Progenitor cell of endocrine pancreas (in vitro differentiated cells): ENCODE results near the gene BACE2. TPM values are rescaled to one million over a fixed set of nuclear protein-coding genes. Genes with fewer than 3 reads are reported as not detected.

Source experiments
- DNase-seq: peaks from one replicate; pipeline ENCODE4 v3.0.0; 2021; ENCODE audit warnings: low spot score; ENCODE audit not compliant: unreplicated experiment
- H3K27ac Mint-ChIP-seq: 2 replicates; pipeline ENCODE4 v1.8.0; 2021; ENCODE audit warnings: mild to moderate bottlenecking, moderate library complexity, mixed read lengths
- H3K27me3 Mint-ChIP-seq: 2 replicates; pipeline ENCODE4 v1.8.0; 2021; ENCODE audit warnings: mixed read lengths
- H3K36me3 Mint-ChIP-seq: 2 replicates; pipeline ENCODE4 v1.8.0; 2022; ENCODE audit warnings: mixed read lengths; ENCODE audit not compliant: insufficient read depth
- H3K4me1 Mint-ChIP-seq: 2 replicates; pipeline ENCODE4 v1.8.0; 2021; ENCODE audit warnings: low read depth, mixed read lengths
- H3K4me3 Mint-ChIP-seq: 2 replicates; pipeline ENCODE4 v1.8.0; 2021; ENCODE audit warnings: low read depth, mild to moderate bottlenecking, moderate library complexity, mixed read lengths
- H3K9me3 Mint-ChIP-seq: 2 replicates; pipeline ENCODE4 v1.8.0; 2021; ENCODE audit warnings: low read depth, mixed read lengths
- total RNA-seq: library from RNA; stranded (reverse); gene quantifications from 2 replicates; pipeline ENCODE4 v1.2.1, GENCODE V29; 2021
- TF ChIP-seq, protein P1 (sequence below): fragments of 200-600 bp; sonication (generic); IDR thresholded peaks from one replicate; pipeline ENCODE4 v1.5.0; 2021; ENCODE audit warnings: antibody characterized with exemption, mild to moderate bottlenecking; ENCODE audit not compliant: unreplicated experiment

BACE2 gene
- total RNA-seq, 1 donor from 2014 or later = 13.4 TPM

DNA sequence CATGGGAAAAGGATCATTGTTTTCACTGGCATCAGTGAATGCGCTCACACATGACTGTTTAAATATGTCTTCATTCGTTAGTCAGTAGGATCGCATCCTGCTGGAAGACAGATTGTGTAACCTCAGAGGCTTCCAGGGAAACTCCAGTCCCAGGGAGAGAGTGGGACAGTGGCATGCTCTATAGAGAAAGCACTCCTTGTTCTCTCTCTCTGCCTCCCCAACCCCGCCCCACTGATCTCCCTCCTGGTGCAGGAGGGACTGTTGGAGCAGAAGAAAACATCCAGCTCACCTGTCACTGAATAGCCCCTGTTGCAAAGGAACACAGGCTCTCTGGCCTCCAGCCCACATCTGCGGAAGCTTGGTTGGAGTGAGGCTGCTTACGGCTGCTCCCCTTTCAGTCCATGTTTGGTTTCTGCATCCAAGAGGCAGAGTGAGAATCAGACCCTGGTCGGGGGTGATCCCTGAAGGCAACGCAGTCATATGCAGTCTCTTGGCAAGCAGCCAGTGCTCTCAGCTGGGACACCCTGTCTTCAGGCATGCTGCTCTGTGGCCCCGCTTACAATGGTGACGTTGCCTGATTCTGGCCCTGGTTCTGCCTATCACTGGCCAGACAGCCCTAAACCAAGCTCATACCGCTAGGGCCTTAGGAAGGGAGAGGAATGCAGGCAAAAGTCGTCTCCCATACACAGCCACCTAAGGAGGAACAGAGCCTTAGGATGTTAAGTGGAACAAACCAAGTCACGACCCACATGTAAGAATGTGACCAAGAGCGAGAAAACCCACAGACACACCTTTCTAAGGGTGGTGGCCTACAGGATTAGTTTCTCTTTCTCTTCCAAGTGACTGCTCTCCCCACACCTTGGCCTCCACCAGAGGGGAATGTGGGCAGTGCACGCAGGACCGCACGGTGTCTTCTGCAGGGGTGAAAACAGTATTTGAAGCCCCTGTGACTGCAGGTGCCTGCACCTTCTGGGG, 39.7 kb downstream of the BACE2 start:
- Mint-ChIP-seq H3K36me3 (no peaks in the 10 kb centered on the region), H3K4me1 (no peaks in the 10 kb centered on the region), H3K4me3 (no peak overlapping the region), H3K27me3 (peaks cover 5% of the 10 kb centered on the region), H3K27ac (no peak overlapping the region), H3K9me3 (no peaks in the 10 kb centered on the region)
- no peak for DNase-seq
- TF ChIP-seq, protein P1, sequence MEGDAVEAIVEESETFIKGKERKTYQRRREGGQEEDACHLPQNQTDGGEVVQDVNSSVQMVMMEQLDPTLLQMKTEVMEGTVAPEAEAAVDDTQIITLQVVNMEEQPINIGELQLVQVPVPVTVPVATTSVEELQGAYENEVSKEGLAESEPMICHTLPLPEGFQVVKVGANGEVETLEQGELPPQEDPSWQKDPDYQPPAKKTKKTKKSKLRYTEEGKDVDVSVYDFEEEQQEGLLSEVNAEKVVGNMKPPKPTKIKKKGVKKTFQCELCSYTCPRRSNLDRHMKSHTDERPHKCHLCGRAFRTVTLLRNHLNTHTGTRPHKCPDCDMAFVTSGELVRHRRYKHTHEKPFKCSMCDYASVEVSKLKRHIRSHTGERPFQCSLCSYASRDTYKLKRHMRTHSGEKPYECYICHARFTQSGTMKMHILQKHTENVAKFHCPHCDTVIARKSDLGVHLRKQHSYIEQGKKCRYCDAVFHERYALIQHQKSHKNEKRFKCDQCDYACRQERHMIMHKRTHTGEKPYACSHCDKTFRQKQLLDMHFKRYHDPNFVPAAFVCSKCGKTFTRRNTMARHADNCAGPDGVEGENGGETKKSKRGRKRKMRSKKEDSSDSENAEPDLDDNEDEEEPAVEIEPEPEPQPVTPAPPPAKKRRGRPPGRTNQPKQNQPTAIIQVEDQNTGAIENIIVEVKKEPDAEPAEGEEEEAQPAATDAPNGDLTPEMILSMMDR = no peak

GRCh38 chr21:41208376-41208763, 40.4 kb downstream of the BACE2 start:
- Mint-ChIP-seq H3K36me3 (no peaks in the 10 kb centered on the region), H3K27me3 (peaks cover 5% of the 10 kb centered on the region), H3K9me3 (no peaks in the 10 kb centered on the region), H3K27ac (no peak overlapping the region), H3K4me3 (no peak overlapping the region), H3K4me1 (peaks cover 2% of the 10 kb centered on the region)
- no peak for DNase-seq
- TF ChIP-seq, protein P1 = no peak

DNA sequence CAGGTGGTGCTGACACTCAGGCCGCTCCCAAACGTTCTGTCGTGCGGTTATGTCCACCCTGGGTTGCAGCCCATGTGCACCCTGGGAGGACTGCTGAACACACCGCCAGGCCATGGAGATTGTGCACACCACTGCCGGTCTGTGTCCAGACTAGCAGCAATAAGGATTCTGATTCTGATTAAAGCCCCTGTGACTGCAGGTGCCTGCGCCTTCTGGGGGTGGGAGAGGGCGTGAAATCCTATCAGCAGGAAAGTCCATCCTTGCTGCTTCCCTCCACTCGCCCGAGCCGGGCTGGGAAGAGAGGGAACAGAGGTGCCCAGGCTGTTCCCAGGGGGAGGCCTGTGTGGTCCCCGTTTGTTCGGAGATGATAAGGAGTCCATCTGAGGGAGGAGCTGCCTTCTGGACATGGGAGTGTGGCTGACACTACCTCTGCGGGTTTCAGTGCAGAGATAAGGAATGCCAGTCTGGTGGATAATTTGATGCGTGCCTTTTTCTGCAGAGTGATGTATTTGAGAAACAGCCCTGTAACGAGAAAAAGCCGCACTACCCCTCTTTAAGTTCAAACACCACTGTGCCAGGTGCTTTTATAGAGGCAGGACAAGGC, 41.2 kb downstream of the BACE2 start:
- DNase-seq = no peak
- Mint-ChIP-seq H3K27me3 (peaks cover 7% of the 10 kb centered on the region), H3K4me1 (peaks cover 2% of the 10 kb centered on the region), H3K36me3 (no peaks in the 10 kb centered on the region), H3K27ac (no peak overlapping the region), H3K4me3 (no peak overlapping the region), H3K9me3 (no peaks in the 10 kb centered on the region)
- TF ChIP-seq, protein P1 = no peak

DNA sequence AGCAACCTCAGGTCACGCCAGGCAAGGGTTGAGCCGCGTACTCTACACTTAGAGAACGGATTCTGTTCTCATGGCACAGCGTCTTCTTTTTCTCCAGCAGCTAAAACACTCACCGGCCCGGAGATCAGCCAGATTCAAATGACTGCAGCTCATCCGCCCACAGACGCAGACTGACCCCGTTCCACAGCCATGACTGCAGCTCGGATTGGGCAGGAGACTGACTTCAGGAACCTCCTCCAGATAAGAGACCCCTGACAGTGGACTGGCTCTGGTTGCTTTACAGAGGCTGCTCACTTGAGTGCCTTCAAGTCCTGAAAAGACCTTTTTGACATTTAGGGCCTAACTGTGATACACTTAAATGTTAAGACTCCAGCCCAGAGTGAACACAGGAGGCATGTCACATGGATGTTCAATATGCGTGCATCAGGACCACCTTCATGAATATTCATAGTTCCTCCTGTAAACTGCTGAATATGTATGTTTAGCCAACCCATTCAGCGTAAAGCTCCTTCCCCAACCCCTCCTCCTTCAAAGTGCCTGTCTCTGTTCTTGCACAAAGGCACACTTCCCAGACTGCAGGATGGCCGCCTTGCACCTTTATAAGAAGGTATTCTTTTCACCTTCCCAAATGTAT, 42.6 kb downstream of the BACE2 start:
- TF ChIP-seq, protein P1 = no peak
- Mint-ChIP-seq H3K9me3 (no peaks in the 10 kb centered on the region), H3K4me3 (no peak overlapping the region), H3K36me3 (no peaks in the 10 kb centered on the region), H3K27me3 (peaks cover 7% of the 10 kb centered on the region), H3K27ac (no peak overlapping the region), H3K4me1 (peaks cover 2% of the 10 kb centered on the region)
- no peak for DNase-seq
